HEK293 (cell line): Measurements from ENCODE around the gene ZNF174.

ENCODE experiments used
- CTCF ChIA-PET: fragments of 350-600 bp; formaldehyde crosslinking; extraction: SDS; loops from one replicate; lab custom pipeline; 2021; ENCODE audit warnings: antibody characterized with exemption; lab: Yijun Ruan, JAX
- POLR2A ChIA-PET: fragments of 300-600 bp; formaldehyde crosslinking; extraction: SDS; loops from one replicate; lab custom pipeline; 2020; ENCODE audit warnings: antibody characterized with exemption, inconsistent platforms; lab: Yijun Ruan, JAX
- H3K27ac ChIP-seq: fragments of 200-500 bp; sonication (Bioruptor generic); 2 replicates; pipeline ENCODE4 v1.5.1; 2014; ENCODE audit warnings: low read depth, low read length, control low read depth, inconsistent platforms; ENCODE audit errors: extremely low read depth
- H3K36me3 ChIP-seq, 2 experiments: fragments of 200-500 bp in 1 of 2; sonication (Bioruptor generic) in 1 of 2; 1 replicate in 1 of 2; 2 replicates in 1 of 2; pipeline ENCODE4 v1.5.1; 2014 to 2017; ENCODE audit warnings: inconsistent platforms in 2 of 2, low read length in 2 of 2; ENCODE audit not compliant: control insufficient read depth in 2 of 2, insufficient read depth in 1 of 2
- H3K4me1 ChIP-seq: fragments of 200-500 bp; sonication (Bioruptor generic); 2 replicates; pipeline ENCODE4 v1.5.1; 2014; ENCODE audit warnings: mild to moderate bottlenecking, low read length, inconsistent platforms; ENCODE audit not compliant: control insufficient read depth, insufficient read depth
- H3K4me3 ChIP-seq: 2 replicates; pipeline ENCODE4 v1.5.1; 2011; ENCODE audit warnings: low read depth, mild to moderate bottlenecking, control low read depth, low read length, moderate library complexity
- H3K9me3 ChIP-seq: fragments of 200-500 bp; sonication (Bioruptor generic); 2 replicates; pipeline ENCODE4 v1.5.1; 2014; ENCODE audit warnings: low read depth, low read length, inconsistent platforms; ENCODE audit not compliant: control insufficient read depth, insufficient read depth
- AEBP2 ChIP-seq: fragments of 450-650 bp; formaldehyde crosslinking; IDR thresholded peaks from 2 replicates; pipeline ENCODE4 v1.5.1; 2016; ENCODE audit warnings: missing biosample characterization, missing genetic modification characterization, borderline replicate concordance
- ELK4 ChIP-seq: IDR thresholded peaks from 2 replicates; pipeline ENCODE4 v1.6.1; 2011; ENCODE audit warnings: mild to moderate bottlenecking, low read depth, low read length, borderline replicate concordance
- GFI1B ChIP-seq: fragments of 450-650 bp; formaldehyde crosslinking; IDR thresholded peaks from 2 replicates; pipeline ENCODE4 v1.5.1; 2016; ENCODE audit warnings: missing biosample characterization, missing genetic modification characterization
- KLF9 ChIP-seq: fragments of 450-650 bp; formaldehyde crosslinking; IDR thresholded peaks from 2 replicates; pipeline ENCODE4 v1.5.1; 2016; ENCODE audit warnings: missing biosample characterization, missing genetic modification characterization, low read depth
- MYNN ChIP-seq: fragments of 450-650 bp; formaldehyde crosslinking; IDR thresholded peaks from 2 replicates; pipeline ENCODE4 v1.5.1; 2016; ENCODE audit warnings: missing biosample characterization, missing genetic modification characterization, borderline replicate concordance
- PRDM2 ChIP-seq: fragments of 450-650 bp; formaldehyde crosslinking; IDR thresholded peaks from 2 replicates; pipeline ENCODE4 v1.5.1; 2016; ENCODE audit warnings: missing biosample characterization, missing genetic modification characterization, borderline replicate concordance
- ZBTB48 ChIP-seq: fragments of 450-650 bp; formaldehyde crosslinking; IDR thresholded peaks from 2 replicates; pipeline ENCODE4 v1.5.1; 2016; ENCODE audit warnings: missing biosample characterization, missing genetic modification characterization
- ZBTB6 ChIP-seq: fragments of 450-650 bp; formaldehyde crosslinking; IDR thresholded peaks from 2 replicates; pipeline ENCODE4 v1.5.1; 2017; ENCODE audit warnings: missing biosample characterization, missing genetic modification characterization
- ZFHX2 ChIP-seq: fragments of 450-650 bp; formaldehyde crosslinking; conservative IDR thresholded peaks from 2 replicates; pipeline ENCODE4 v1.5.1; 2016; ENCODE audit warnings: missing biosample characterization, missing genetic modification characterization
- ZFP37 ChIP-seq: fragments of 450-650 bp; formaldehyde crosslinking; IDR thresholded peaks from 2 replicates; pipeline ENCODE4 v1.5.1; 2016; ENCODE audit warnings: missing biosample characterization, missing genetic modification characterization
- ZNF302 ChIP-seq: fragments of 450-650 bp; formaldehyde crosslinking; IDR thresholded peaks from 2 replicates; pipeline ENCODE4 v1.5.1; 2016; ENCODE audit warnings: missing biosample characterization, missing genetic modification characterization, low read depth
- ZNF324 ChIP-seq: fragments of 450-650 bp; formaldehyde crosslinking; IDR thresholded peaks from 2 replicates; pipeline ENCODE4 v1.5.1; 2016; ENCODE audit warnings: missing biosample characterization, missing genetic modification characterization
- ZNF335 ChIP-seq: fragments of 450-650 bp; formaldehyde crosslinking; conservative IDR thresholded peaks from 2 replicates; pipeline ENCODE4 v1.5.1; 2016; ENCODE audit warnings: missing biosample characterization, missing genetic modification characterization
- ZNF529 ChIP-seq: fragments of 450-650 bp; formaldehyde crosslinking; IDR thresholded peaks from 2 replicates; pipeline ENCODE4 v1.5.1; 2017; ENCODE audit warnings: missing genetic modification characterization, missing biosample characterization; ENCODE audit not compliant: insufficient replicate concordance
- ZNF549 ChIP-seq: fragments of 450-650 bp; IDR thresholded peaks from 2 replicates; pipeline ENCODE4 v1.5.1; 2018; ENCODE audit warnings: missing biosample characterization, missing genetic modification characterization, mild to moderate bottlenecking, inconsistent platforms, moderate library complexity
- ZNF610 ChIP-seq: fragments of 450-650 bp; formaldehyde crosslinking; IDR thresholded peaks from 2 replicates; pipeline ENCODE4 v1.5.1; 2016; ENCODE audit warnings: missing biosample characterization, missing genetic modification characterization, borderline replicate concordance
- ZNF768 ChIP-seq: fragments of 450-650 bp; formaldehyde crosslinking; IDR thresholded peaks from 2 replicates; pipeline ENCODE4 v1.5.1; 2018; ENCODE audit warnings: missing biosample characterization, mild to moderate bottlenecking, missing genetic modification characterization

ZNF174 gene

GRCh38 chr16:3400446-3400778 is 603 bp upstream of the ZNF174 start:
- ChIA-PET POLR2A (interaction anchor here (0.9 to 3.5 kb wide), 16 partner anchors 10 to 853 kb away, joined by 3 to 33 read pairs (median 4); partner anchors contain the start of genes NAA60, ZNF263 and ZNF597), CTCF (interaction anchor here (0.5 kb wide), 1 partner anchor 935 kb away, joined by 3 read pairs; no protein-coding TSS in a partner anchor)
- TF ChIP-seq ZNF324 (tag by site-specific recombination): no peak
- 0 out of 2 replicates have a peak, but pooled peaks have one; percentile 81 for TF ChIP-seq ZNF335 (tag by site-specific recombination)
- no peak for TF ChIP-seq ZFHX2 (tag by site-specific recombination)
- no peak for TF ChIP-seq GFI1B (tag by site-specific recombination)
- 0 out of 2 replicates have a peak, but pooled peaks have one; percentile 29 for TF ChIP-seq ZFP37 (tag by site-specific recombination)
- TF ChIP-seq KLF9 (tag by site-specific recombination): no peak
- no peak for TF ChIP-seq ZNF610 (tag by site-specific recombination)
- 0 out of 2 replicates have a peak, but pooled peaks have one; percentile 37 for TF ChIP-seq PRDM2
- Histone ChIP-seq H3K9me3 (no peaks in the 10 kb centered on the region), H3K4me1 (no peaks in the 10 kb centered on the region), H3K4me3 (peak overlapping the region; percentile 95), H3K27ac (peak overlapping the region; percentile 57; the same call in 1 of the 2 replicates), H3K36me3 (peaks cover 8 to 57% of the 10 kb centered on the region in 2 experiments; a peak in 2 of 3 replicates)

GRCh38 chr16:3401719-3402397 is 843 bp downstream of the ZNF174 start:
- H3K4me3 ChIP-seq: peak overlapping the region; percentile 95
- no peak for TF ChIP-seq ELK4
- no peak for TF ChIP-seq ZNF302 (tag by site-specific recombination)
- no peak for TF ChIP-seq GFI1B (tag by site-specific recombination)
- no peak for TF ChIP-seq ZNF549 (tag by site-specific recombination)
- TF ChIP-seq ZBTB48 (tag by site-specific recombination): no peak
- TF ChIP-seq ZNF529 (tag by site-specific recombination): peak; percentile 97
- TF ChIP-seq ZNF768: no peak
- TF ChIP-seq MYNN (tag by site-specific recombination): no peak
- TF ChIP-seq AEBP2: no peak
- peak; percentile 90; the same call in 1 of the 2 replicates for TF ChIP-seq ZBTB6 (tag by site-specific recombination)
- no peaks in the 10 kb centered on the region for H3K9me3 ChIP-seq
- ChIA-PET CTCF (interaction anchor here (0.7 to 0.9 kb wide), 2 partner anchors 75 to 135 kb away, joined by 5 read pairs; no protein-coding TSS in a partner anchor), POLR2A (interaction anchor here (1.0 to 3.5 kb wide), 9 partner anchors 12 to 251 kb away, joined by 3 to 33 read pairs (median 5); partner anchors contain the start of genes NAA60, ZNF263 and ZNF597)
- peak overlapping the region; percentile 71; the same call in 1 of the 2 replicates for H3K27ac ChIP-seq
- peaks cover 0 to 57% of the 10 kb centered on the region in 2 experiments; a peak in 2 of 3 replicates for H3K36me3 ChIP-seq
- H3K4me1 ChIP-seq: no peaks in the 10 kb centered on the region
